Measurements from ENCODE around the gene CD33. TPM values are rescaled to one million over a fixed set of nuclear protein-coding genes. Genes with fewer than 3 reads are reported as not detected.

The CD33 gene
- total and polyA plus RNA-seq, 9 donors, result 1.3 to 16.5 (median 2.7) TPM

GRCh38 chr19:51240866-51241265 lies 16.0 kb downstream of the CD33 start:
- no peak for DNase-seq
- WGBS, 3 donors, result 84 to 95% (median 85%) methylated on average over 7 of the region's 7 CpGs
- no peak overlapping the region for H3K27ac ChIP-seq
- TF ChIP-seq EP300 (IDR thresholded peaks at IDR 0.05) (no peak), POLR2A (IDR thresholded peaks at IDR 0.05) (no peak), CTCF (IDR thresholded peaks at IDR 0.05) (no peak)
- no peaks in the 10 kb centered on the region for H3K9me3 ChIP-seq
- H3K36me3 ChIP-seq, result no peaks in the 10 kb centered on the region
- H3K27me3 ChIP-seq, result no peaks in the 10 kb centered on the region
- no peak overlapping the region for H3K4me3 ChIP-seq
- intact Hi-C loops (cut with DNase I), result no loop called here
- no peaks in the 10 kb centered on the region for H3K4me1 ChIP-seq (ENCODE audit: insufficient read depth)

- no peak for DNase-seq
- Histone ChIP-seq H3K4me1 (ENCODE audit: insufficient read depth) (no peaks in the 10 kb centered on the region), H3K36me3 (no peaks in the 10 kb centered on the region), H3K4me3 (no peak overlapping the region), H3K27ac (no peak overlapping the region), H3K27me3 (no peaks in the 10 kb centered on the region), H3K9me3 (no peaks in the 10 kb centered on the region)
- 62 to 71% (median 65%) methylated on average over 8 of the region's 8 CpGs for WGBS, 3 donors
- intact Hi-C loops (cut with DNase I), result no loop called here
- TF ChIP-seq EP300 (IDR thresholded peaks at IDR 0.05) (no peak), CTCF (IDR thresholded peaks at IDR 0.05) (no peak), POLR2A (IDR thresholded peaks at IDR 0.05) (no peak)
Measured at GRCh38 chr19:51242881-51243630, 18.2 kb downstream of the CD33 start.

GRCh38 chr19:51246164-51246552 lies 21.3 kb downstream of the CD33 start:
- Histone ChIP-seq H3K9me3 (no peaks in the 10 kb centered on the region), H3K4me1 (ENCODE audit: insufficient read depth) (no peaks in the 10 kb centered on the region), H3K27me3 (no peaks in the 10 kb centered on the region), H3K27ac (no peak overlapping the region), H3K36me3 (no peaks in the 10 kb centered on the region), H3K4me3 (no peak overlapping the region)
- no peak for DNase-seq
- TF ChIP-seq CTCF (IDR thresholded peaks at IDR 0.05), result no peak
- no peak for TF ChIP-seq EP300 (IDR thresholded peaks at IDR 0.05)
- TF ChIP-seq POLR2A (IDR thresholded peaks at IDR 0.05), result no peak
- intact Hi-C loops (cut with DNase I), result no loop called here
- 72 to 77% (median 76%) methylated on average over 5 of the region's 5 CpGs for WGBS, 3 donors

GRCh38 chr19:51247972-51248590 lies 23.2 kb downstream of the CD33 start:
- H3K36me3 ChIP-seq, result no peaks in the 10 kb centered on the region
- intact Hi-C loops (cut with DNase I), result no loop called here
- no peak for TF ChIP-seq CTCF (IDR thresholded peaks at IDR 0.05)
- TF ChIP-seq POLR2A (IDR thresholded peaks at IDR 0.05), result no peak
- TF ChIP-seq EP300 (IDR thresholded peaks at IDR 0.05), result no peak
- H3K27ac ChIP-seq, result no peak overlapping the region
- no peaks in the 10 kb centered on the region for H3K27me3 ChIP-seq
- 68 to 75% (median 74%) methylated on average over 7 of the region's 7 CpGs for WGBS, 3 donors
- H3K9me3 ChIP-seq, result no peaks in the 10 kb centered on the region
- H3K4me1 ChIP-seq (ENCODE audit: insufficient read depth), result no peaks in the 10 kb centered on the region
- DNase-seq, result no peak
- H3K4me3 ChIP-seq, result no peak overlapping the region
